HepG2 (cell line): Measurements from ENCODE around the gene GRHL3. TPM values are rescaled to one million over a fixed set of nuclear protein-coding genes. Genes with fewer than 3 reads are reported as not detected.

Experiments
- ATAC-seq: fragments of 200-7000 bp; cut with Tn5 transposase; 3 replicates; pipeline ENCODE4 v1.9.1; 2020; ENCODE audit warnings: mild to moderate bottlenecking, moderate library complexity
- BruUV-seq: library from RNA; stranded (reverse); fragments of 400-500 nt; replicated peaks from 2 replicates; lab custom pipeline; 2021; lab: Mats Ljungman, UMichigan
- CTCF ChIA-PET: fragments of 300-600 bp; formaldehyde crosslinking; extraction: SDS; loops from one replicate; lab custom pipeline; 2021; ENCODE audit warnings: low total read pairs, inconsistent platforms, low intra/inter-chr PET ratio; lab: Yijun Ruan, JAX
- POLR2A ChIA-PET: fragments of 350-600 bp; sonication (Branson Sonifier 250); formaldehyde crosslinking; loops from one replicate; lab custom pipeline; 2020; ENCODE audit warnings: antibody characterized with exemption, inconsistent platforms; lab: Yijun Ruan, JAX
- DNase-seq: peaks from one replicate; pipeline ENCODE4 v3.0.0-alpha.2; 2015; ENCODE audit warnings: low spot score
- FAIRE-seq: peaks from 3 replicates; lab custom pipeline; 2011; peaks lifted over from hg19 to GRCh38; lab: Jason Lieb, UNC
- H2AFZ ChIP-seq: one replicate; pipeline ENCODE4 v1.6.1; 2011; ENCODE audit warnings: low read length, inconsistent platforms
- H3K27ac ChIP-seq: fragments of 300-600 bp; 3 replicates; pipeline ENCODE4 v1.8.0; 2011; ENCODE audit warnings: mixed run types, mild to moderate bottlenecking, mixed read lengths, low read length, inconsistent platforms; ENCODE audit not compliant: insufficient read depth; ENCODE audit errors: extremely low read length
- H3K27me3 ChIP-seq, 2 experiments: fragments of 200-600 bp in 1 of 2; 2 replicates in 1 of 2; 3 replicates in 1 of 2; pipeline versions ENCODE4 v1.6.0 to v1.8.0; 2011; ENCODE audit warnings: low read length in 2 of 2, mild to moderate bottlenecking in 2 of 2, moderate library complexity in 2 of 2, inconsistent platforms in 1 of 2; ENCODE audit not compliant: insufficient read depth in 2 of 2, control insufficient read depth in 1 of 2
- H3K36me3 ChIP-seq, 2 experiments: fragments of 200-600 bp in 1 of 2; replicated peaks in 1 of 2; 2 replicates in 1 of 2; 3 replicates in 1 of 2; pipeline versions ENCODE4 v1.5.1 to v1.8.0; 2011; ENCODE audit warnings: low read length in 2 of 2, inconsistent platforms in 1 of 2; ENCODE audit not compliant: insufficient read depth in 2 of 2, control insufficient read depth in 1 of 2
- H3K4me1 ChIP-seq: 2 replicates; pipeline ENCODE4 v1.5.1; 2012; ENCODE audit warnings: low read length, inconsistent platforms; ENCODE audit not compliant: insufficient read depth
- H3K4me2 ChIP-seq: 2 replicates; pipeline ENCODE4 v1.6.0; 2011; ENCODE audit warnings: low read depth, low read length, inconsistent platforms
- H3K4me3 ChIP-seq, 3 experiments: fragments of 200-600 bp in 1 of 3; sonication (generic), shearing (Covaris generic) in 1 of 3; replicated peaks in 1 of 3; 2 replicates each; pipeline ENCODE4 v1.5.1; 2011 to 2016; ENCODE audit warnings: low read length in 3 of 3, inconsistent platforms in 2 of 3, low read depth in 2 of 3, mild to moderate bottlenecking in 2 of 3, control low read depth in 1 of 3, mixed read lengths in 1 of 3; ENCODE audit not compliant: insufficient read depth in 1 of 3
- H3K79me2 ChIP-seq: one replicate; pipeline ENCODE4 v1.6.1; 2011; ENCODE audit warnings: low read length, inconsistent platforms; ENCODE audit not compliant: insufficient read depth
- H3K9ac ChIP-seq: 2 replicates; pipeline ENCODE4 v1.6.0; 2011; ENCODE audit warnings: mild to moderate bottlenecking, low read depth, low read length, inconsistent platforms; ENCODE audit not compliant: insufficient read depth
- H3K9me3 ChIP-seq: 2 replicates; pipeline ENCODE4 v1.5.1; 2012; ENCODE audit warnings: mild to moderate bottlenecking, low read length
- H4K20me1 ChIP-seq: 2 replicates; pipeline ENCODE4 v1.6.0; 2011; ENCODE audit warnings: inconsistent platforms, mild to moderate bottlenecking, low read length, moderate library complexity; ENCODE audit not compliant: insufficient read depth
- CBX5 ChIP-seq: sonication (generic); formaldehyde crosslinking; IDR thresholded peaks from 2 replicates; pipeline ENCODE4 v1.4.0; 2020; ENCODE audit warnings: missing genetic modification reagents, borderline replicate concordance
- KMT2A ChIP-seq: sonication (generic); formaldehyde crosslinking; IDR thresholded peaks from 2 replicates; pipeline ENCODE4 v1.4.0; 2020; ENCODE audit warnings: missing genetic modification reagents
- MTF2 ChIP-seq: sonication (generic); formaldehyde crosslinking; IDR thresholded peaks from 2 replicates; pipeline ENCODE4 v1.5.0; 2020; ENCODE audit warnings: missing genetic modification reagents, borderline replicate concordance
- SNAI1 ChIP-seq: sonication (generic); formaldehyde crosslinking; IDR thresholded peaks from 2 replicates; pipeline ENCODE4 v1.5.0; 2020; ENCODE audit warnings: mild to moderate bottlenecking, missing genetic modification reagents, borderline replicate concordance
- ZNF143 ChIP-seq: sonication (generic); formaldehyde crosslinking; IDR thresholded peaks from 2 replicates; pipeline ENCODE4 v1.4.0; 2020; ENCODE audit warnings: missing genetic modification reagents
- ZNF33B ChIP-seq: sonication (generic); formaldehyde crosslinking; IDR thresholded peaks from 2 replicates; pipeline ENCODE4 v1.5.1; 2020; ENCODE audit warnings: mild to moderate bottlenecking, missing genetic modification reagents
- WGBS: methylation state at CpG from one replicate; pipeline ENCODE4 v1.1.6; 2017; ENCODE audit warnings: low lambda C conversion rate; 5-methylcytosine and 5-hydroxymethylcytosine counted together
- in situ Hi-C: cut with HindIII; loops from 2 replicates; pipeline ENCODE4 v1.10.0; 2017; ENCODE audit warnings: low pct_unique_long_range_greater_than_20kb; ENCODE audit not compliant: extremely low pct_ligation_motif_present
- intact Hi-C: fragments of 100-400 bp; cut with micrococcal nuclease; formaldehyde crosslinking; loops from one replicate; pipeline ENCODE4 v1.10.0; 2022; ENCODE audit not compliant: unreplicated experiment
- polyA plus RNA-seq, 8 experiments: library from polyadenylated mRNA; depleted of rRNA in 3 of 8; stranded (reverse) in 7 of 8; unstranded in 1 of 8; fragments of >200 nt; fragmentation: Illumina TruSeq in 4 of 8; extraction: Trizol in 4 of 8; gene quantifications; 2 replicates each; pipeline versions ENCODE4 v1.2.1 to v1.2.3, GENCODE V29; 2011 to 2016; ENCODE audit warnings: low read depth in 4 of 8, missing spikeins in 1 of 8, mixed read lengths in 1 of 8; ENCODE audit not compliant: insufficient read depth in 1 of 8
- total RNA-seq, 5 experiments: library from RNA; depleted of rRNA; stranded (reverse); fragments of >200 nt; fragmentation: Illumina TruSeq; extraction: Trizol; gene quantifications; 2 replicates each; pipeline ENCODE4 v1.2.3, GENCODE V29; 2016; ENCODE audit warnings: low read depth in 1 of 5
- TF ChIP-seq, protein P1 (sequence below): sonication (generic); formaldehyde crosslinking; IDR thresholded peaks from 2 replicates; pipeline ENCODE4 v1.9.0; 2022; ENCODE audit warnings: missing genetic modification reagents, mild to moderate bottlenecking, borderline replicate concordance
- TF ChIP-seq, protein P2 (sequence below): sonication (generic); formaldehyde crosslinking; conservative IDR thresholded peaks from 2 replicates; pipeline ENCODE4 v1.8.1; 2023; ENCODE audit warnings: missing genetic modification reagents
- TF ChIP-seq, protein P3 (sequence below): sonication (generic); formaldehyde crosslinking; IDR thresholded peaks from 2 replicates; pipeline ENCODE4 v1.4.0; 2020; ENCODE audit warnings: mild to moderate bottlenecking, low read depth, missing genetic modification reagents
- TF ChIP-seq, protein P4 (sequence below): sonication (generic); formaldehyde crosslinking; IDR thresholded peaks from 2 replicates; pipeline ENCODE4 v1.8.0; 2022; ENCODE audit warnings: mild to moderate bottlenecking, missing genetic modification reagents, moderate library complexity
- TF ChIP-seq, protein P5 (sequence below): sonication (generic); formaldehyde crosslinking; IDR thresholded peaks from 2 replicates; pipeline ENCODE4 v1.4.0; 2020; ENCODE audit warnings: mild to moderate bottlenecking, missing genetic modification reagents
- TF ChIP-seq, protein P6 (sequence below): sonication (generic); formaldehyde crosslinking; IDR thresholded peaks from 2 replicates; pipeline ENCODE4 v1.5.1; 2020; ENCODE audit warnings: missing genetic modification reagents, mild to moderate bottlenecking, borderline replicate concordance
- TF ChIP-seq, protein P7 (sequence below), 2 experiments: fragments of 450-650 bp in 1 of 2; sonication (generic) in 1 of 2; formaldehyde crosslinking; IDR thresholded peaks; 2 replicates each; pipeline versions ENCODE4 v1.5.0 to v1.8.0; 2020 to 2022; ENCODE audit warnings: mild to moderate bottlenecking in 1 of 2, missing genetic modification reagents in 1 of 2

GRHL3 gene
- total and polyA plus RNA-seq, 2 of the 13 experiments (the other 11 are each of a cell fraction or from before 2014, with no cell fraction given) = not detected

DNA sequence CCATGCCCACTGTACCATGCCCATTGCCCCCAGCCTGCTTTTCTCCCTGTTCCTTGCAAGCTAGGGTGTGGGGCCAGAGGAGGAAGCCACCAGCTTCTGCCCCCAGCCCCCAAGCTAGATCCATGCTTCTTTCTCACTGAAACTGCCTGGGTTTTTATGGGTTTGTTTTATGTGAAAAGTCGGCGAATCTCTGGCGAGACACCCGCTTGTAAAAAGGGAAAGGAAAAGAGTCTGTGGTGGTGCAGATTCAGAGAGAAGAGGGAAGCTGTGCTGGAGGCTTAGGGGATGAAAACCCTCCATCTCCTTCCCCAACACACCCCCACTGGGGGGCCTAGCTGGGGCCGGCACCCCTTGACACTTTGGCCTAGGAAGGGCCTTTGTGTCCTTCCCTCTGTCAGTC is 26.2 kb downstream of the GRHL3 start:
- FAIRE-seq = no peak
- ATAC-seq = no peak
- H3K9ac ChIP-seq = no peak overlapping the region
- H3K36me3 ChIP-seq = no peaks in the 10 kb centered on the region
- H3K9me3 ChIP-seq = no peaks in the 10 kb centered on the region
- in situ Hi-C loops (no loop called here), intact Hi-C loops (no loop called here)
- 0% methylated on average over 4 of the region's 5 CpGs for WGBS
- H2AFZ ChIP-seq = no peak overlapping the region
- H4K20me1 ChIP-seq = no peaks in the 10 kb centered on the region
- no TSS peak for BruUV-seq
- no peaks in the 10 kb centered on the region for H3K79me2 ChIP-seq
- no peak for DNase-seq
- H3K4me1 ChIP-seq = no peaks in the 10 kb centered on the region
- POLR2A ChIA-PET = no interaction called here
- peaks cover 1 to 57% of the 10 kb centered on the region in 2 experiments; a peak in 4 of 5 replicates for H3K27me3 ChIP-seq
- no peak overlapping the region for H3K4me3 ChIP-seq
- CTCF ChIA-PET = no interaction called here
- H3K27ac ChIP-seq = no peak overlapping the region
- H3K4me2 ChIP-seq = no peak overlapping the region
- no peak for TF ChIP-seq ZNF33B (CRISPR knock-in tag)
- TF ChIP-seq, protein P1, sequence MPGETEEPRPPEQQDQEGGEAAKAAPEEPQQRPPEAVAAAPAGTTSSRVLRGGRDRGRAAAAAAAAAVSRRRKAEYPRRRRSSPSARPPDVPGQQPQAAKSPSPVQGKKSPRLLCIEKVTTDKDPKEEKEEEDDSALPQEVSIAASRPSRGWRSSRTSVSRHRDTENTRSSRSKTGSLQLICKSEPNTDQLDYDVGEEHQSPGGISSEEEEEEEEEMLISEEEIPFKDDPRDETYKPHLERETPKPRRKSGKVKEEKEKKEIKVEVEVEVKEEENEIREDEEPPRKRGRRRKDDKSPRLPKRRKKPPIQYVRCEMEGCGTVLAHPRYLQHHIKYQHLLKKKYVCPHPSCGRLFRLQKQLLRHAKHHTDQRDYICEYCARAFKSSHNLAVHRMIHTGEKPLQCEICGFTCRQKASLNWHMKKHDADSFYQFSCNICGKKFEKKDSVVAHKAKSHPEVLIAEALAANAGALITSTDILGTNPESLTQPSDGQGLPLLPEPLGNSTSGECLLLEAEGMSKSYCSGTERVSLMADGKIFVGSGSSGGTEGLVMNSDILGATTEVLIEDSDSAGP = no peak
- TF ChIP-seq, protein P2, sequence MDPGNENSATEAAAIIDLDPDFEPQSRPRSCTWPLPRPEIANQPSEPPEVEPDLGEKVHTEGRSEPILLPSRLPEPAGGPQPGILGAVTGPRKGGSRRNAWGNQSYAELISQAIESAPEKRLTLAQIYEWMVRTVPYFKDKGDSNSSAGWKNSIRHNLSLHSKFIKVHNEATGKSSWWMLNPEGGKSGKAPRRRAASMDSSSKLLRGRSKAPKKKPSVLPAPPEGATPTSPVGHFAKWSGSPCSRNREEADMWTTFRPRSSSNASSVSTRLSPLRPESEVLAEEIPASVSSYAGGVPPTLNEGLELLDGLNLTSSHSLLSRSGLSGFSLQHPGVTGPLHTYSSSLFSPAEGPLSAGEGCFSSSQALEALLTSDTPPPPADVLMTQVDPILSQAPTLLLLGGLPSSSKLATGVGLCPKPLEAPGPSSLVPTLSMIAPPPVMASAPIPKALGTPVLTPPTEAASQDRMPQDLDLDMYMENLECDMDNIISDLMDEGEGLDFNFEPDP (CRISPR knock-in tag) = no peak
- no peak for TF ChIP-seq MTF2
- TF ChIP-seq, protein P3, sequence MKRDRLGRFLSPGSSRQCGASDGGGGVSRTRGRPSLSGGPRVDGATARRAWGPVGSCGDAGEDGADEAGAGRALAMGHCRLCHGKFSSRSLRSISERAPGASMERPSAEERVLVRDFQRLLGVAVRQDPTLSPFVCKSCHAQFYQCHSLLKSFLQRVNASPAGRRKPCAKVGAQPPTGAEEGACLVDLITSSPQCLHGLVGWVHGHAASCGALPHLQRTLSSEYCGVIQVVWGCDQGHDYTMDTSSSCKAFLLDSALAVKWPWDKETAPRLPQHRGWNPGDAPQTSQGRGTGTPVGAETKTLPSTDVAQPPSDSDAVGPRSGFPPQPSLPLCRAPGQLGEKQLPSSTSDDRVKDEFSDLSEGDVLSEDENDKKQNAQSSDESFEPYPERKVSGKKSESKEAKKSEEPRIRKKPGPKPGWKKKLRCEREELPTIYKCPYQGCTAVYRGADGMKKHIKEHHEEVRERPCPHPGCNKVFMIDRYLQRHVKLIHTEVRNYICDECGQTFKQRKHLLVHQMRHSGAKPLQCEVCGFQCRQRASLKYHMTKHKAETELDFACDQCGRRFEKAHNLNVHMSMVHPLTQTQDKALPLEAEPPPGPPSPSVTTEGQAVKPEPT (CRISPR knock-in tag) = no peak
- TF ChIP-seq, protein P4, sequence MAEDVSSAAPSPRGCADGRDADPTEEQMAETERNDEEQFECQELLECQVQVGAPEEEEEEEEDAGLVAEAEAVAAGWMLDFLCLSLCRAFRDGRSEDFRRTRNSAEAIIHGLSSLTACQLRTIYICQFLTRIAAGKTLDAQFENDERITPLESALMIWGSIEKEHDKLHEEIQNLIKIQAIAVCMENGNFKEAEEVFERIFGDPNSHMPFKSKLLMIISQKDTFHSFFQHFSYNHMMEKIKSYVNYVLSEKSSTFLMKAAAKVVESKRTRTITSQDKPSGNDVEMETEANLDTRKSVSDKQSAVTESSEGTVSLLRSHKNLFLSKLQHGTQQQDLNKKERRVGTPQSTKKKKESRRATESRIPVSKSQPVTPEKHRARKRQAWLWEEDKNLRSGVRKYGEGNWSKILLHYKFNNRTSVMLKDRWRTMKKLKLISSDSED (CRISPR knock-in tag) = no peak
- TF ChIP-seq, protein P5, sequence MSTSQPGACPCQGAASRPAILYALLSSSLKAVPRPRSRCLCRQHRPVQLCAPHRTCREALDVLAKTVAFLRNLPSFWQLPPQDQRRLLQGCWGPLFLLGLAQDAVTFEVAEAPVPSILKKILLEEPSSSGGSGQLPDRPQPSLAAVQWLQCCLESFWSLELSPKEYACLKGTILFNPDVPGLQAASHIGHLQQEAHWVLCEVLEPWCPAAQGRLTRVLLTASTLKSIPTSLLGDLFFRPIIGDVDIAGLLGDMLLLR (CRISPR knock-in tag) = no peak
- TF ChIP-seq, protein P6, sequence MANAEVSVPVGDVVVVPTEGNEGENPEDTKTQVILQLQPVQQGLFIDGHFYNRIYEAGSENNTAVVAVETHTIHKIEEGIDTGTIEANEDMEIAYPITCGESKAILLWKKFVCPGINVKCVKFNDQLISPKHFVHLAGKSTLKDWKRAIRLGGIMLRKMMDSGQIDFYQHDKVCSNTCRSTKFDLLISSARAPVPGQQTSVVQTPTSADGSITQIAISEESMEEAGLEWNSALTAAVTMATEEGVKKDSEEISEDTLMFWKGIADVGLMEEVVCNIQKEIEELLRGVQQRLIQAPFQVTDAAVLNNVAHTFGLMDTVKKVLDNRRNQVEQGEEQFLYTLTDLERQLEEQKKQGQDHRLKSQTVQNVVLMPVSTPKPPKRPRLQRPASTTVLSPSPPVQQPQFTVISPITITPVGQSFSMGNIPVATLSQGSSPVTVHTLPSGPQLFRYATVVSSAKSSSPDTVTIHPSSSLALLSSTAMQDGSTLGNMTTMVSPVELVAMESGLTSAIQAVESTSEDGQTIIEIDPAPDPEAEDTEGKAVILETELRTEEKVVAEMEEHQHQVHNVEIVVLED (CRISPR knock-in tag) = no peak
- TF ChIP-seq SNAI1 (CRISPR knock-in tag) = no peak
- no peak for TF ChIP-seq CBX5 (CRISPR knock-in tag)
- TF ChIP-seq, protein P7, sequence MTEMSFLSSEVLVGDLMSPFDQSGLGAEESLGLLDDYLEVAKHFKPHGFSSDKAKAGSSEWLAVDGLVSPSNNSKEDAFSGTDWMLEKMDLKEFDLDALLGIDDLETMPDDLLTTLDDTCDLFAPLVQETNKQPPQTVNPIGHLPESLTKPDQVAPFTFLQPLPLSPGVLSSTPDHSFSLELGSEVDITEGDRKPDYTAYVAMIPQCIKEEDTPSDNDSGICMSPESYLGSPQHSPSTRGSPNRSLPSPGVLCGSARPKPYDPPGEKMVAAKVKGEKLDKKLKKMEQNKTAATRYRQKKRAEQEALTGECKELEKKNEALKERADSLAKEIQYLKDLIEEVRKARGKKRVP (CRISPR knock-in tag; IDR thresholded peaks at IDR 0.05) = no peak
- no peak for TF ChIP-seq KMT2A (CRISPR knock-in tag)
- no peak for TF ChIP-seq ZNF143
